ENCODE results near the gene DAPP1.
"Not testable (repeated sequence)": the region's sequence is repeated elsewhere in the genome, so short reads cannot be mapped to it uniquely, and the experiment has no call there.

The DAPP1 gene

DNA sequence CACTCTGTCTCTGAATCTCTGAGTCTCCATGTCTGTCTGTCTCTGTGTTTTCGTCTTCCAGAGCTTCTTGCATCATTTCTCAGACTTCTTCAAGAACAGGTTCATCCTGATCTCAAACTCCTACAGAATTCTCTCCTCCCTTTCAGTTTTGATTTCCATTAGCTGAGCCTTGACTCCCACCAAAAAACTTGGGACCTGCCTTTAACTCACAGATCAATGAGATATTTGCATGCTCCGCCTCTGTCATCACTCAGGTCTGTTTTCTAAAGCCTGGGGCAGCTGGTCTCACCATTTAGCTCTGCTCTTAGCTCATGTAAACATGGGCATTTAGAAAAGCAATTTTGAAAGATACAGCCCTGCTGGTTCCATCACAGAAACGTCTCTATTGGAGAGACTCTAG lies 8.6 kb downstream of the DAPP1 start:
- no peak for DNase-seq

DNA sequence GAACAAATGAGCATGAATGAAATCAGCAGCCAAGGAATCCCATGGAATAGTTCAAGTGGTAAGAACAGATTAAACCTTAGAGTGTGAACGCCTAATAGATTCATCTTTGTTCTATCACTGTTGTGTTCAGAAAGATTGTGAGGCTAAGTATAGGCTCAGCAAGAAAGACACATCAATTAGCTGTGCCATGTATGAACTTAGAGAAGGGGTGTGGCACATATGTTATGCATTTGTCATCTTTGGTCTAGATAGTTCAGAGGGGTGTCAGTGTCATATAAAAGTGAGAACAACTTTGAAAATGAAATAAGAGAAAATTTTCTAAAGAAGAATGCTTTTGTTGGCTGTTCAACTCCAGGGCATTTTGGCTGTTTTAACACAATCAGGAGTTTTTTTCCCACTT lies 9.4 kb downstream of the DAPP1 start:
- no peak for DNase-seq

DNA sequence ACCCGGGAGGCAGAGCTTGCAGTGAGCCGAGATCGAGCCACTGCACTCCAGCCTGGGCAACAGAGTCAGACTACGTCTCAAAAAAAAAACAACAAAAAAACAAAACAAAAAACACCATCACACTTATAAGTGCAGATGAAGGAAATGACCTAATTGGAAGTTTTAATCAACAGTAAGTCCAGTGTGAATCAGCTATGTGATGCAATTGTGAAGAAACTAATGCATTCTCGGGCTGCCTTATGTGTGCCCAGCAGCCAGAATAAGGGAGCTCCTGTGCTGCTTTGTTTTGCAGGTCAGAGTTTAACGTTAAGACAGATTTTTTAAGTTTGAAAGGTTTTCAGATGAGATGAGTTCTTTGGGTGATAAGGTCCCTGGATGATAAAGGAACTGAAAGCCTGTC lies 10.8 kb downstream of the DAPP1 start:
- no peak for DNase-seq

DNA sequence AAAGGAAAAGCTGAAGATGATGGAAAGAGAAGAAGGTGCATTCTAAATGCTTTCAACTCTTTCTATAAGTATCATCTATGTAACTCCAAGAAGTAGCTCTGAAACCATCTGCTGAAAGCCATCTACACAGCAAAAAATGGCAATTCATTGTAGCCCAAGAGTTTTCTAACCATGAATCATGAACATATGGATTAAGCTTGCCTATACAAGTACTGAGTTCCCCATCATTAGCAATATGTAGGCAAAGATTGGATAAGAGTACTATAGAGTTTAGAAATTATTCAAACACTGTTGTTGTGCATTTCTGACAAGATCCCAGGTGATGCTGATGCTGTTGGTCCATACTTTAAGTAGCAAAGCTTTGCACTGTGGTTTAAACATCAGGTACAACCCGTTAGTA lies 11.2 kb downstream of the DAPP1 start:
- DNase-seq = no peak

DNA sequence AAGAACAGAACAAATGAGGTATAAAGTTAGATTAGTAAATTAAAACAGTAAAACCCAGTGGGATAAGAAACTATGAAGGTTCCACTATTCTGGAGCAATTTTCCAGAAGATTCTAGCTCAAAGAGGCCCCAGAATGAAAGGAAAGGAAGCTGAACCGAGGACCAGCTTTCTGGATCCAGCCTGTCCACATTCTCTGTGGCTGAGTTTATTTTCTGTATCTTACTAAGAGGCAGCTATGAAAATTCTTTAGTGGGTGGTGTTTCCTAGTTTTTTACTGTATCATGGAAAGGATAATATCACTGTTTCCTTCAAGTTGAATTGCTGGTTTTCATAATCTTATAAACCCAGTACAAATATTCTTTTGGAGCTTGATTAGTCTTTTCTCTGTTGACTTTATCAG lies 11.8 kb downstream of the DAPP1 start:
- no peak for DNase-seq

DNA sequence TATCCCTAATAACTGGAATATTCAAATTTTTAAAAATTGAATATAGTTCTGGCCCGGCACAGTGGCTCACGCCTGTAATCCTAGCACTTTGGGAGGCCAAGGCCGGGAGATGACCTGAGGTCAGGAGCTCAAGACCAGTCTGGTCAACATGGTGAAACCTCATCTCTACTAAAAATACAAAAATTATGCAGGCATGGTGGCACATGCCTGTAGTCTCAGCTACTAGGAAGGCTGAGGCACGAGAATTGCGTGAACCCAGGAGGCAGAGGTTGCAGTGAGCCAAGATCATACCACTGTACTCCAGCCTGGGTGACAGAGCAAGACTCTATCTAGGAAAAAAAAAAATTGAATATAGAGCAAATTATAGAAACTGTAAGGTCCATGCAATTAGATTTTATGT lies 13.4 kb downstream of the DAPP1 start:
- DNase-seq = not testable (repeated sequence)

DNA sequence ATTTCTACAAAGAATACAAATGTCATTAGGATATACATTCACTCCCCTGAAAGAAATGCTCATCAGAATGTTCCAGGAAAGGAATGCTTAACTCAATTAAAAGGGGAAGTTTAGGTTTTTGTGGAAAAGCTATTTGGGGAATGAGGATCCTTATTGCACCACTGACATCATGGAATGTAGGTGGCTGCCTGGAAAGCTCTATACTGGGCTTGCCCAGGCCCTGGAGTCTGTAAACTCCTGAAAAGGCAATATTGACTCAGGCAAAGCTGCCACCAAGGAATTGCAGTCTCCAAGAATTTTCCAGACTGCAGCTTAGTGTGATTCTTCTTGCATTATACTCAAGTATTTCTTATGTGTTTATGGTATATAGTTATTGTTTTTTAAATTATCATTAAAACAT lies 15.7 kb downstream of the DAPP1 start:
- no peak for DNase-seq

DNA sequence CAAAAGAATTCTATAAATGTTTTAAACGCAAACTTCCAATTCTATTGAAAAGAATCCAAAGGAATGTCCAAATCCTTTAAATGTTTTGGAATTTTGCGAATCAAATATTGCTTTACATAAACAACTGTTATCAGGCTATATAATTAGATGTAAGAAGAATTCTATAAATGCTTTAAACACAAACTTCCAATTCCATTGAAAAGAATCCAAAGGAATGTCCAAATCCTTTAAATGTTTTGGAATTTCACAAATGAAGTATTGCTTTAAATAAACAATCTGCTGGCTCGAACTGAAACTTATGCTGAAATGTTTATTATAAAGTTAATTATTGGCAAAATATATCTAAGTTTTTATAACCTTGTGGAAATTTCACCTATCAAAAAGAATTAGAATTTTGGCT lies 16.1 kb downstream of the DAPP1 start:
- DNase-seq = no peak

DNA sequence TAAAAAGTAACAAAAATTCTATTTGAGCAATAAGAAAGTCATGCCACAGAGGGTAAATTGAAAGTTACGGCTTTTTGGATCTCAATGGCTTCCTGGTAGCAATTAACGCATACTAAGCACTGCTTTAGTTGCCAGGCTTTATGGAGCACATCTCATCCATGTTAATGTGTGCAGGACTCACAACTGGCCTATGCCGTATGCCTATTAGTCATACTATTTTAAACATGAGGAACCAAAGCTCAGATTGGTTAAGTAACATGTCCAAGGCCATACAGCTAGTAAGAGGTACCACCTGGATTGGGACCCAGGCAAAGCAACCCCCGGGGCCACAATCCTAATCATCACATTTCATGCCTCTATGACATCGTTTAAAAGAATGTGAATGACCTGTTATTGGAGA lies 17.1 kb downstream of the DAPP1 start:
- DNase-seq = no peak

DNA sequence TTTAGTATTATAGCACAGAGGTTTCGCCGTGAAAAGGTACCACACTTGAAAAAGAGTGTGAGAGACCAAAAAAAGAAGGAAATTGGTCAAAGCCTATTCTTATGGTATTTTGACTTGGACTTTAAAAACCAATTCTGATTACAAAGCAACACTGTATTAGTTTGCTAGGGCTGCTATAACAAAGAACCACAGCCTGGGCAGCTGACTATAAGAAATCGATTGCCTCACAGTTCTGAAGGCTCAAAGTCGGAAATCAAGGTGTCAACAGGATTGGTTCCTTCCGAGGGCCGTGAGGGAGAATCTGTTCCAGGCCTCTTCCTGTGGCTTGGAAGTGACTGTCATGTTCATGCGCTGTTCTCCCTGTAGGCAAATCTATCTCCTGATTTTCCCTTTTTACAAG lies 17.9 kb downstream of the DAPP1 start:
- DNase-seq = no peak

DNA sequence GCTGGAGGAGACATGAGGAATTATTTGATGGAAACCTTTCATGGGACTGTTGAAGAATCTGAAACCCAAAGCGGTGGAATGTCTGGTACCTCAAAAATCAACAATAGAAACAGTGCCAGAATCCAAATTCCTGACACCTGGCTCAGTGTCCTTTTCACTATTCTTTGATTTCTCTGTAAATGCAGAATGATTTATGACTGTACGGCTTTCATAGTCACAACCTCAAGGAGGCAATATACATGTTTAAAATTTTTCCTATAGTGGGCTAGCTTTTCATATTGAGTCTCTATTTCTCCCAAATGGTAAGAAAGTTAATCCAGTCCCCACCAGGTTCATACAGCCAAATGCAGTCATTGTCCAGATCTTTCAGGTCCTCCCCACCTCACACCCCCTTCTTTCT lies 19.3 kb downstream of the DAPP1 start:
- DNase-seq = no peak

DNA sequence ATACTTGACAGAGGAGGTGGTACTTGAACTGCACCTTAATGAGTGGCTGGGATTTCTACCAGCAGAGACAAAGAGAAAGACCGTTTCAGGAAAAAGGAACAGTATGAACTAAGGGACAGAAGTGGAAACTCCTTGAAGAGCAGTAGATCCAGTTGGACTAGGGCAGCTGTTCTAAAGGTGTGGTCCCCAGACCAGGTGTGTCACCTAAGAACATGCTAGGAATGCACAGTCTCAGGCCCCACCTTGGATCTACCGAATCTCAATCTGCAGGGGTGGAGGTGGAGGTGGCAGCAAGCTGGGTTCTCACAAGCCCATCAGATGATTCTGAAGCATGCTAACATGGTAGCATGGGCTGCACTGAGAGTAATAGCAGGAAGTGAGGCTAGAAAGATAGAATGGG lies 22.3 kb downstream of the DAPP1 start:
- no peak for DNase-seq

DNA sequence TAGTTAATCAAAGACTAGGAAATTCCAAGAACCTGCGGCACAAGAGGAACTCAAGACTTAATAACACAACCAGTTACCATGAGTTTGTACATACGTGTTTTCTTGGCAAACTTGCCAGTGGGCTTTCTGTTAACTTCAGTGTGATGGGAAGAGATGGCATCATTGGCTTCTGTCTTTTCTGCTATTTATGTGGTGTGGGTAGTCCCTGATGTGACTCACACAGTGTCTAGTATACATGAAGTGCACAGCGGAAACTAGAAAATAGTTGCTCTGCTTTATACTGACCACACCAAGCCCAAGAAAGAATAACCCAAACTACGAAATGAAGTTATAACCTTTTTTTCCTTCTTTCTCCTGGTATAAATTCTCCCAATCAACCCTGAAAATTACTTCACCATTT lies 24.5 kb downstream of the DAPP1 start:
- no peak for DNase-seq

DNA sequence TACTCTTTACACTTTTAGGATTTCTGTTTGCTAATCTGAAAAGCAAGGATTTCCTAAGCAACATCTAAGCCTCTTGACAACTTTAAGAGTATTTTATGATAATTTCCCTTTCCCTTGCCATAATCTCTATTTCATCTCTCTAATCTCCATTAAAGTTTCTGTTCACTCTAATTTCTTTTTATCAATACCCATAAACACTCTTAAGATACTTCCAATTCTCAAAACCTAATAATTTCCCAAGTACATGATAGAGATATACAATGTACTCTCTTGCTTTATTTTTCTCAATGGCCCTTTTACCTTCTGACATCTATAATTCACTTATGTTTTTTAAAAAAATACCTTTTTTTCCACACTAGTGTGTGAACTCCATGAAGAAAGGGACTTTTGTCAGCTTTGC lies 26.8 kb downstream of the DAPP1 start:
- no peak for DNase-seq

DNA sequence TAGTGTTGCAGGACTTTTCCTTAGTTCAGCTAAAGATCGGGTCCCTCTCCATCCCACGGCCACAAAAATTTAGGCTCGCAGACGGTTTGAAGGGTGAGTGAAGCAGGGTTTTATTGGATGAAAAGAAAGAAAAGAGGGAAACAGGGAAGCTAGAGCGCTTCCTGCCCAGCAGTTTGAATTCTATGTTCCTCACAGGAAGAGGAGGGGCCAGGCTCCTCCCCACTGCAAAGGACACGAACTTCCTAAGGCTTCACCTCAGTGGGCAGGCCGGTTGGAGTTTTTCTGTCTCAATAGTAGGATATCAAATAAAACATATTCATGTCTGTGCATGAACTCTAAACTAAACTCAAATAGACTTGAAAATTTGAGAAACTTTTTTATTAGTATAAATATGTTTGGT lies 27.4 kb downstream of the DAPP1 start:
- no peak for DNase-seq

DNA sequence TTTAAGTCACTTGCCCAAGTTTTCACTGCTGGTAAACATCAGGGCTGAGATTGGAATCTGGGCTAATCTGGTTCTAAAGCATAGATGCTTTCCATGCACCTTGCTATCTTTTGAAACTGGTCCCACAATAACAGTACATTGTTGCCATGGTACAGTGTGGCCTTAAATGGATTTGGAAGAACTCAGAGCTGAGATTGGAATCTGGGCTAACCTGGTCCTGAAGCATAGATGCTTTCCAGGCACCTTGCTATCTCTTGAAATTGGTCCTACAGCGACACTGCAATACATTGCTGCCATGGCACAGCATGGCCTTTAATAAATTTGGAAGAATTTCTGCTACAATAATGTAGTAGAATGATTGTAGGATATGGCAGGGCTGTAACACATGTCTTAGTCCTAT lies 28.6 kb downstream of the DAPP1 start:
- DNase-seq = no peak

DNA sequence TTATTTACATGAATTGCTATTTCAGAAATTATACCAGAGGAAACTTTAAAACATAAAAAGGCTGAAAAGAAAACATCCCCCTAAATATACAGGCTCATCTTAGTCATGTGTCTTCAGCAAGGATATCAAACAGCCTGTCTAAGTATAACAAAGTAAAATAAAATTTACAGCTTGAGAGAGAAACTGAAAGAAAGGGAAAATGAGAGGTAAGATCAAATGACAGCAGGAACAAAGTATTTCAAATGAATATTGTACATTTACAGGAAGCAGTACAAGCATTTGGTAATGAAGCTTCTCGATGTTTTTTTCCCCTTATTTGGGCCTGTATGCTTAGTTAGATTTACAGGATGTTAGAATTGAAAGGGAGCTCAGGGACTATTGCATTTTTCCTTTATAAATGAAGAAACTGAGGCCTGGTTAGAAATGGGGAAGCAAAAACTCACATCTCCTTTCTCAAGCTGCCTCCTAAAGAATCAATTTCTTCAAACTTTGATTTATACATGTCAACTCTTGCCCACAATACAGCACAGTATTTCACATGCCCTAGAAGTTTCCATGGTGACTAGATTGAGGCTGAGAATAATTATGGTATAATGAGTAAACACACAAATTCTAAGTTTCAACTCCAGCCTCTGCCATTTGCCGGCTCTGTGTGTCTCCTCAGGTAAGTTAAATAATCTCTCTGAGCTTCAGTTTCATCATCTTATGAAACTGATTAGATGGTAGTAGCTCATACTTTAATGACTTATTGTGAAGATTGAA lies 29.3 kb downstream of the DAPP1 start:
- DNase-seq = peak; percentile 39

DNA sequence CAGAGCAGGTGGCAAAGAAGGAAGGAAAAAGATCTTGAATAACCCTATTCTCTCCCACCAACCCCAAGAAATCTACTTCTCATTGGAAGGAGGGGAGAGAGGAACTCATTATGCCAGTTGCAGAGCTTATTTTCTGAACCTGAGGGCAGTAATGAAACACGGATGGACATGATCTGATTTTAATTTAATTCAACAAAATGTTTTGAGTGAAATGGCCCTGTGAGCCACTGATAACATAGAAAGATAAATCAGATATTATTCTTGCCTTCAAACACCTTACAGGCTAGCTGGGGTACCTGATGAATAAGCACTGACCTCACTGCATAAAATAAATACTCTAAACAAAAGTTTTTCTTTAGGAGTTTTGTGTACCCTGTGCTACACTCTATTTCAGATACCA lies 30.3 kb downstream of the DAPP1 start:
- no peak for DNase-seq

DNA sequence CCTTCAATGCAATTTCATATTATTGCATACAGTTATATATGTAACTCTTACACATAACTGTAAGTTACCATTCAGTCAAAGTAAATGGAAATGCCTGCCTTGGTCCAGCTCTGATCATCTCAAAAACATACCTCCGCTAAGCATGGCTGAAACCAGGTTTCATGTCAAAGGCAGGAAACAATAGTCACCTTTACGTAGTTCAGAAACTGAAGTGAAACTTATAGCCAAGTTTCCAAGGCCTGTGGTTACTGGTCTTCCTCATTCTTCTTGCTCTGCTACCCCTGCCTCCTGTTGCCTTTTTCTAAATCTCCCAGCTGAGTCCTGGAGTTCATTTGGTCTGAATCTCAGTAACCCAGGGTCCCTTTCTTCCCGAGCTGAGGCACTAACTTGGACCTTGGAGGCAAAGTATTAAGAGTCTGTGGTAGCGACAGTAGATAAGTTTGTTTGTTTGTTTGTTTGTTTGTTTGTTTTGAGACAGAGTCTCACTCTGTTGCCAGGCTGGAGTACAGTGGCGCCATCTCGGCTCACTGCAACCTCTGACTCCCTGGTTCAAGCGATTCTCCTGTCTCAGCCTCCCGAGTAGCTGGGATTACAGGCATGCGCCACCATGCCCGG lies 30.8 kb downstream of the DAPP1 start:
- DNase-seq = peak; percentile 44

DNA sequence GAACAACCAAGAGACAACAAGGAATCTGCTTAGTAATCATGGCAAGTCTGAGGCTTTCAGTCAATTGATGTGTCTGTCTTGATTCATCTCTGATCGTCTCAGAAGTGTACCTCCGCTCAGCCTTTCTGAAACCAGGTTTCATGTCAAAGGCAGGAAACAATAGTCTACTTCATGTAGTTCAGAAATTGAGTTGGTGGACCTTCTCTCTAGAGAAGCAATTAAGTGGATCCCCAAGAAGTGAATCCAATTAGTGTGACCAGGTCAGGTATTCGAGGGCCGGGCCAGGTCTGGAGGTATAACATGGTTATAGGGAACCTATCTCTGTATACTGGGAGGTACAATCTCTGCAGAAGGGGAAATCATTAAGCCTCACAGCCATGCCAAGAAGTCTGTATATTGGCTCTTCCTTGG lies 32.0 kb downstream of the DAPP1 start:
- peak; percentile 24 for DNase-seq

DNA sequence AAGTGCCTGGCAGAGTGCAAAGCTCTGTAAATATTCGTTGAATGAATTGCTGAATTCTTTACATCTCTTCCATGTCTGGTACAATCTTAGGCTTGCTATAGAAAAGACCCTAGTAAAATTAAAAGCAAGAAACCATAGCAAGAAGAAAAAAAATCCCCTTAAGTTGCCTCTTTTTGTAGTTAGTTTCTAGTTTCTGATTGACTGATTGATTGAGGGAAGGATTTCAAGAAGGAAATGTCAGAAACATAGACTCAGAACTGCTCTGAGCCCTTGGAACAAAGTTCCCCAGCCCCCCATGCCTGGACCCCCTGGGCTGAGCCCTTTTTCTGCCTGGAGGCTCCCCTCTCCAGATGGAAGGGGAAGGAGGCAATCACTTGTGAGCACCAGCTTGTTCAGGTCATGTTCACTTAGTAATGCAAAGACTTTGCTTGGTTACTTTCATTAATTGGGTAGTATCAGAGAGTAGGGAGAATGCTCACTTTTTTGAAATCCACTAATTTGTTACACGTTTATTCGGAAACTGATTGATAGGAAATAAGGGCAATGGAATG lies 35.6 kb downstream of the DAPP1 start:
- no peak for DNase-seq

DNA sequence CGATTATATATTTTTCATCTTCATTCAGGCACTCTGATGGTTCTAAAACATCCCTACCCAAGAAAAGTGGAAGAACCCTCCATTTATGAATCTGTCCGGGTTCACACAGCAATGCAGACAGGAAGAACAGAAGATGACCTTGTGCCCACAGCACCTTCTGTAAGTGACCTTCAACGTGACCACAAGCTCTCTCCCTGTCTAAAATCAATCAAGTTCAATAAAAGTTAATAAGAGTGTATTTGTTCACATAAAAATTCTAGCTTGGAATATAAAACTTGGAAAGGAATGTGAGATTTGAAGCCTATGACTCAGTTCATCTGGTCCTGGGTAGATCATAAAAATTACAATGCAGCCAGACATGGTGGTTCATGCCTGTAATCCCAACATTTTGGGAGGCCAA lies 36.6 kb downstream of the DAPP1 start:
- DNase-seq = no peak

DNA sequence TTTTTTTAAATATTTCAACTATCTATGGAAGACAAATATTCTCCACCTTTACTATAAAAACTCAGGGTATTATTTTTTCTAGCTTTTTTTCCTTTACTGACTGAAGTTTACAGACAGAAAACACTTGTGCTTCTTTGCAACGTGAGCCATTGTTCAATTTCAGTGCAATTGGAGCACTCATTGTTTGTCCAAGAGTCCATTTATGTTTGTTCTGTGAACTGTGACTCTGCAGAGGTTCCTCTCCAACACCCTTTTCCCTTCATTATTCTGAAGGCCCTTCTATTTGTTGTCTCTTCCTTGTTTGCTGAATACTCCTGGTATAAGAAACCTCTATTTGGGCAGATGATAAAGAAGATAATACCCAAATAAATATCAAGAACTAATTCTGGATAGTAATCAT lies 37.4 kb downstream of the DAPP1 start:
- DNase-seq = no peak

DNA sequence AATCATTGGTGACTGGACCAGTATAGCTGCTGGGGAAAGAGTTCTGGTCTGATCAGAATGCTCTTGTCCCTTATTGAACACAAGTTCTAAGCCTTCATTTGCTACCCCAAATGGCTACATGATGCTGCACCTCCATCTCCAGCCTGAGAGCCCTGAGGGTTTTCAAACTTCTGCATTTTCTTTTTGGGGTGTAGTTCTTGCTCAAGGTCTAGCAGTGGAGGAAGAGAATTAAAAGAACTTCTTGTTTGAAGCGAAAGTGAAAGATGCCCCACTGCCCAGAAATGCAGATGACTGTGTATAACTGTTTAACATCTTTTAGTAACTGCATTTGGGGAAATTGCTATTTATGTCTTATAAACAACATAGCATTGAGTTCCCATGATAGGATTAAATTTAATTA lies 39.1 kb downstream of the DAPP1 start:
- DNase-seq = peak; percentile 26

DNA sequence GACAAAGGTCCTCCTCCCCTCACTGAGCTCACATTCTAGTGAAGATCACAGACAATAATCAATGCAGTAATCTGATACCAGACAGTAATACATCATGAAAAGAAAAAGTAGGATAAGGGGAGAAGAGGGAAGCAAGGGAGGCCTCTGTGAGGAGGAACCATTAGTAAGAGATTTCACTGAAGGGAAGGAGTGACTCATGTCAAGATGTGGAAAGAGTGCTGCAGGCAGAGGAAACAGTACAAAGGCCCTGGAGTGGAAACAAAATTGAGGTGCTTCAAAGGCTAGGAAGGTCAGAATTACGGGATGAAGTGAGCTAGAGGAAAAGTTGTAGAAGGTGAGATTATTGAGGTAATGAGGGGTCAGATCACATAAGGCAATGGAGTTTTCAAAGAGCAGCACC lies 39.5 kb downstream of the DAPP1 start:
- DNase-seq = no peak

Data from CD4-positive, alpha-beta T cell treated with Interleukin-21 for 1 hour (primary cell).